ENCODE results near the gene TMEM89.

The TMEM89 gene, protein sequence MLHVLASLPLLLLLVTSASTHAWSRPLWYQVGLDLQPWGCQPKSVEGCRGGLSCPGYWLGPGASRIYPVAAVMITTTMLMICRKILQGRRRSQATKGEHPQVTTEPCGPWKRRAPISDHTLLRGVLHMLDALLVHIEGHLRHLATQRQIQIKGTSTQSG

DNA sequence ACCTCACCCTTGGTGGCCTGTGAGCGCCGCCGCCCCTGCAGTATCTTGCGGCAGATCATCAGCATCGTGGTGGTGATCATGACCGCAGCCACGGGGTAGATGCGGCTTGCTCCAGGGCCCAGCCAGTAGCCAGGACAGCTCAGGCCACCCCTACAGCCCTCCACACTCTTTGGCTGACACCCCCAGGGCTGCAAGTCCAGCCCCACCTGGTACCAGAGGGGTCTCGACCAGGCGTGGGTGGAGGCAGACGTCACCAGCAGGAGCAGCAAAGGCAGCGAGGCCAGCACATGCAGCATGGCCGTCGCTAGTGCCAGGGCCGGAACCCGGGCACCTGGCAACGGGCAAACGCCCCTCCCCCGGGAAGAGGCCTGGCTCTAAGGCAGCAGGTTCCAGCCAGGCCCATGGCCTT lies at the start of gene TMEM89:
TMEM89 (minus strand) TSS at position 309 of the 409 bp plus-strand sequence; CDS start at position 296, 13 bp downstream.
- no peak for DNase-seq (ENCODE audit: low read depth, low spot score)
- no peak within 1 kb of the TSS for H3K27ac ChIP-seq

DNA sequence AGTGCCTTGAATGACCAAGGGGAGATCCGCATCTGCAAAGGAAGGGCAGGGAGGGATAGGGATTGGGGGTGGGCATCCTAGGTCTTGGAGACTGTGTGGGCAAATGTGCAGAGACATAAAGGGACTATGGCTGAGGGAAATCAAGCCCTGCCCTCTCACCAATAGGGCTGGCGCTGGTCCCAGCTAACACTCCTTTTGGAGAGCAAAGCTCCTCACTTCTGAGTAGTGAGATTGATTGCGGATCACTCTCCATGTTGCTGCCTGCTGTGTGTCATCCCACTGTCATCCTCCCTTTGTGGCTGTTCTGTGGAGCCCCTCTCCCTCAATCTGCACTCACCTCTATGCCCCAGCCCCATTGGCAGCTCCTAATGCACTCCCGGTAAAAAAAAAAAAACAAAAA lies 43.4 kb upstream of the TMEM89 start:
- no peak for DNase-seq (ENCODE audit: low read depth, low spot score)
- no peak overlapping the region for H3K27ac ChIP-seq

DNA sequence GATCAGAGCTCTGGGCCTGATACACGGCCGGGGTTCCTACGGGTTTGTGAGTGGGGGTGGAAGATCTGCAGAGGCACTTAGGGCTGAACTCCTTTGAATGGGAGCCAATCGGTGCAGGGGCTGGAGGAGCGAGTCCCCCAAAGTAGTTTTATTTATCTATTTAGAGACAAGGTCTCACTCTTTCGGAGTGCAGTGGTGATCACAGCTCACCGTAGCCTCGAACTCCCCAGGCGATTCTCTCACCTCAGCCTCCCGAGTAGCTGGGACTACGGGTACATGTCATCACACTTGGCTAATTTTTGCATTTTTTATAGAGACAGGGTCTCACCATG lies 42.7 kb upstream of the TMEM89 start:
- peak overlapping the region; percentile 94 for H3K27ac ChIP-seq
- no peak for DNase-seq (ENCODE audit: low read depth, low spot score)

DNA sequence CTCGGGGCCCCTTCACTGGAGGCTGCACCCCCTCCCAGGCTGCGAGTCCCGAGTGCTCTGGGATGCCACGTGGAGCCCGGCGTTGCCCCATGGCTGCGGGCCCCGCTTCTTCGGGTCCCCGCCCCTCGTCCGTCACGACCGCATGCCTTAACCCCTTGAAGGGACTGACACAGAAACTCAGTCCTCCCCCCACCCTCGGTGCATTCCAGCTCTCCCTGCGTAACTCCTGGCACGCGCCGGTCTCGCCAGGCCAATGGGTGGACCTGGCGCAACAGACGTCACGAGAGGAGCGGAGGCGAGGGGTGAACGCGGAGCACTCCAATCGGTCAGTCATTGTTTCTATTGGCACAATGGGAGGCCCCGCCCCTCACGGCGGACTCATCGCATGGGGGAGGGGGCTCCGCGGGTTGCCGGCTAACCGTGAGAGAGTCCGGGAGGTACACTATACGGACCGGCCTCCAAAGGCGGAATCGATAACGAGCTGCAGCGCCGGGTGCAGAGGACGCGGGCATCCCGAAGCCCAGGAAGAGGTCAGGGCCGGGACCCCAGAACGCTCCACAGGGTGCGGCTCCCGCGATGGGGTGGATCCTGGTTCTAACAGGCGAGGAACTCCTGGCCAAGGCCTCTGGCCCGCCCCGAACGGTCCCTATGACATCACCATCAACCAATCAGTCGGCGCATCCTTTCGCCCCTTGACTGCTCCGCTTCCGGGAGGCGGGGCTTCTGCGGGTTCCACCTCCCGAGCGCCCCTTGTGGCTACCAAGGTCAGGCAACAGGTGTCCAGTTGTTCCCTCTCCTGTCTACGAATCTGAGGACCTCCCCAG lies 42.1 kb upstream of the TMEM89 start:
- peak overlapping the region; percentile 94 for H3K27ac ChIP-seq
- DNase-seq (ENCODE audit: low read depth, low spot score) = peak; percentile 96

DNA sequence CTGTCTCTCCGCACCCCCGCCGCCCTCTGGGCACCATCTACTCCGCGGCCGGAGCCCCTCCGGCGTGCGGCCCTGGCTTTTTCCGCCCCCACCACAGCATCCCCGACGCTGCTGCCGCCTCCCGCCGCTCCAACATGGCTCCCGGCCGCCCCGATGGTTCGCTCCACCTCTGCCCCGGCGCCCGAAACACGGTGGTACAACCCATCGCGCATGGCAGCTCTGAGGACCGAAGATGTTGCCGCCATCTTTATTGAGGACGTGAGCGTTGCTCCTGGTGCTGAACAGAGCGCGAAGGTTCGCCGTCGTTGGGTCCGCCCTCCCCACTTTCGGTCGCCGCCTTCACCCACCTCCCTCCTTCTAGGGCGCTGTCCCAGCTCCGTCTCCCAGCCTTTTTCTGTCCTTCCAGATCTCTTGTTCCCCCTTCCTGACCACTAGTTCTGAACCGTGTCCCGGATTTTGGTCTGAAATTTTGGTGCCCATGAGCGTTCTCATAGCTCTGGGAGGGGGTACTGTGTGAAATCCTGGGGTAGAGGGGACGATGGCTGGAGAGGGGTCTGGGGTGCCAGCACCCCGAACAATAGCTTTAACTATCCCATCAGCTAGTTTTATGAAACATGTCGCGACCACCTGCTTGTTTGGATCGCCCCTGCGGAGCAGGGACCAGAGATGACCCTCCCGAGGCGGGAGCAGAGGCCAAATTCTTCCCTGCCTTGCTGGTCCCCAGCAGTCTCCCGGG lies 41.4 kb upstream of the TMEM89 start, which contains the start of gene CELSR3:
CELSR3 (minus strand) TSS at position 134 of the 736 bp plus-strand sequence. CDS start 252 bp downstream, outside the sequence.
- DNase-seq (ENCODE audit: low read depth, low spot score) = peak; percentile 68
- H3K27ac ChIP-seq = peak within 1 kb of the TSS; percentile 94

DNA sequence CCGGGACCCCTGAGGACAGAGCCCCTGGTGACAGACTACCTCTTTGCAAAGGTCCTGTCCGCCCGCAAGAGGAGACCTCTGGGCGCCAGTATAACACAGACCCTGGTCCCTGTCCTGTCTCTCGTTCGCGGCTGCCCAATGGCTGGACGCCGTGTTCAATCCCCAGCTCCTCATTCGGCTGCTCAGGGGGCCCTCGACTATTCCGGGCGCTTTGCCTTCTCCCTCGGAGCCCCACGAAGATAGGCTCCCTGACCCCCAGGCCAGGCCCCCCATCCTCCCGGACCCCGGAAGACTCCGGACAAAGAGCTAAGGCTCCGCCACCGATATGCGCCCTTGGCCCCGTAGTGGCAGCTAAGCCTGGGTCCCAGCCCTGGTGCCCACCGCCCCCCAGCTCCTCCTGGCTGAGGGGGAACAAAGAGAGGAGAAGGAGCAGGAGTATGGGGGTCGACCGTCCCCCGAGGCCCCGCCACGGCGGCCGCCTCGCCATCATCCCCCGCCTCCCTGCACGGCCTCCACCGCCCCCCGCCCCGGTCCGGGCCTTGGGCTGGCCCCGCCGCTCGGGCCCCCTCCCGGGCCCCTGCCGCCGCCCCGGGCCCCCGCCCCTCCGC lies 40.7 kb upstream of the TMEM89 start:
- no peak overlapping the region for H3K27ac ChIP-seq
- no peak for DNase-seq (ENCODE audit: low read depth, low spot score)

DNA sequence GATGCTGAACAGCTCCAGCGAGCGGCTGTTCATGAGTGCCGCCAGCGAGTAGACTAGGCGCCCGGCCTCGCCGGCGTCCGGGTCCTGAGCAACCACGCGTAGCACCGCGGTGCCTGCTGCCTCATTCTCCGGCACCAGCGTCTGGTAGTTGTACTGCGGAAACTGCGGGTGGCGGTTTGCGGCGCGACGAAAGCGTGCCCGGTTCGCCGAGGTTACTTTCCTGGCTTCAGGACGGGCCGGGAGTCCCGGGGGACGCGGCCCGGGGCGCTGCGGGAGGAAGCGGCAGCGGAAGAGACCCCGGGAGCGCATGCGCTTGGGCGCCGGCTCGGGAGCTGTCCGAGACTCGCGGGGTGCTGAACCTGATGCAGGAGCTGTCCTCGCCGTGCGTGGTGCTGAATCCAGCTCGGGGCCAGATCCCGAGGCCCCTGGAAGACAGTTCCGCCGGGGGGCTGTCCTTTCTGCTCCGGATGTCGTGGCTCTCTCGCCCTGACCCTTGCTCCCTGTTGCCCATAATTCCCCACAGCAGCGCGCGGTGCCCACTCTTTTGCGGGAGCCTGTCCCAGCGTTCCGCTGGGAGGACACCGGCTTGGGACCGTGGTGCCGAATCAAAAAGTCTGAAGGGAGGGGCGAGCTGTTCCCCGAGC lies 40.1 kb upstream of the TMEM89 start:
- H3K27ac ChIP-seq = no peak overlapping the region
- DNase-seq (ENCODE audit: low read depth, low spot score) = no peak

DNA sequence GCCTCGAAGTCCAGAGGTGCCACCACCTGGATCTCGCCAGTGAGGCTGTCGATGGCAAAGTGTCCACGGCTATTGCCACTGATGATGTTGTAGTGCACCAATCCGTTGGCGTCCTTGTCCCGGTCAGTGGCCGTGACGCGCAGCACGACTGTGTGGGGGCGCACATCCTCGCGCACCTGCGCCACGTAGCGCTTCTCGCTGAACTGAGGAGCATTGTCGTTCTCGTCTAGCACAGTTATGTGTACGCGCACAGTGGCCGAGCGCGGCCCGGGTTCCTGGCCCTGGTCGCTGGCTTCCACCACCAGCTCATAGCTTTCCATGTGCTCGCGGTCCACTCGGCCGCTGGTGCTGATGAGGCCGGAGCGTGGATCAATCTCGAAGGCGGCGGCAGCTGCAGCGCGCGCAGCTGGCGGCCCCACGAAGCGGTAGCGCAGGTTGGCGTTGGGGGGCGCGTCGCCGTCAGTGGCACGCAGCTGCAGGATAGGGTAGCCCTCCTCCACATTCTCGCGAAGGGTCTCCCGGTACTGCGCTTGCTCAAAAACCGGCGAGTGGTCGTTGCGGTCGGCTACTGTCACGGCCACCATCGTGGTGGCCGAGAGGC lies 39.3 kb upstream of the TMEM89 start:
- no peak overlapping the region for H3K27ac ChIP-seq
- no peak for DNase-seq (ENCODE audit: low read depth, low spot score)

DNA sequence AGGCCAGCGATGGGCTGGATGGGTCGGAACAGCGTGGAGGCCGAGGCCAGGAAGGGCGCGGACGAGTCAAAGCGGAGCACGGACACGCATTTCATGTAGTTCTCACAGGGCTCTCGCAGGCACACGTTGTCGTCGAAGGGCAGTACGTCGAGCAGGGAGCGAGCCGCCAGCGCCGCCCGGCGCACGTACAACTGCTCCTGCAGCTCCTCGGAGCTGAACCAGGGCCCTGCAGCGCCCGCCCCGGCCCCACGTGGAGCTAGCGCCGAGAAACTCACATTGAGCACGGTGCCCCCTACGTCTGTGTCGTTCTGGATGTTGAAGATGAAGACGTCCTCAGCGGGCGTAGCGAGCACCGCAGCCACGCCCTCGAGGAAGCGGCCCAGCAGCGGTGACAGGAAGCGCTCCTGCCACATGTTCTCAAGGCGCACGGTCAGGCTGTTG lies 35.3 kb upstream of the TMEM89 start:
- DNase-seq (ENCODE audit: low read depth, low spot score) = no peak
- H3K27ac ChIP-seq = peak overlapping the region; percentile 35

DNA sequence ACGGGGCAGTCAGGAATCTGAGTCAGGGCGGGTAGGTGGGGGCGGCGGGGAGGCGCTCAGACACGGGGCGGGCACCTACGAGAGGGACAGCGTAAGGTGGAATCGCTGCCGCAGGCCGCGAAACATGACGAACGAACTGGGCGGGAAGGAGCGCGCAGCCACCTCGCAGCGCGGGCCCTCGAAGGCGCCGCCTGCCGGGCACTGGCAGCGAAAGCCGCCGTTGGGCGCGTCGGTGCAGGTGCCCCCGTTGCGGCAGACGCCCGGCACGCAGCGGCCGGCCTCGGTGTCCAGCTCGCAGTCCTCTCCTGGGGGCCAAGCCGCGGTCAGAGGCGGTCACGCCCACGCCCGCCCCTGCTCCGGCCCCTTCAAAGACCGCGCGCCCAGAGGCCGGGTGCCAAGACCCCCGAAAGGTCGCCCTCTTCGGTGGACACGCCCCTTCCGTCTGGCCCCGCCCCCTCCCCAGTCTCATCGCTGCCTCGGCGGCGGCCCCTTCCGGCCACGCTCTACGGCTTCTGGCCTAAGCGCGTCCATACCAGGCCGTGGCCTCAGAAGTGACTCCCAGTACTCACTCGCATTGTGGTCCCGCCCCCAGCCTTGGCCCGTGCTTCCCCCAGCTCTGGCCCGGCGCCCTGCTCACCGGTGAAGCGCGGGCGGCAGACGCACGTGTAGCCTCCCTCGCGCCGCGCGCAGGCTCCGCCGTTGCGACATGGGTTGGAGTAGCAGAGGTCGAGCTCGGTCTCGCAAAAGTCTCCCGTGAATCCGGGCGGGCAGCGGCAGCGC lies 34.7 kb upstream of the TMEM89 start:
- DNase-seq (ENCODE audit: low read depth, low spot score) = no peak
- H3K27ac ChIP-seq = peak overlapping the region; percentile 35

DNA sequence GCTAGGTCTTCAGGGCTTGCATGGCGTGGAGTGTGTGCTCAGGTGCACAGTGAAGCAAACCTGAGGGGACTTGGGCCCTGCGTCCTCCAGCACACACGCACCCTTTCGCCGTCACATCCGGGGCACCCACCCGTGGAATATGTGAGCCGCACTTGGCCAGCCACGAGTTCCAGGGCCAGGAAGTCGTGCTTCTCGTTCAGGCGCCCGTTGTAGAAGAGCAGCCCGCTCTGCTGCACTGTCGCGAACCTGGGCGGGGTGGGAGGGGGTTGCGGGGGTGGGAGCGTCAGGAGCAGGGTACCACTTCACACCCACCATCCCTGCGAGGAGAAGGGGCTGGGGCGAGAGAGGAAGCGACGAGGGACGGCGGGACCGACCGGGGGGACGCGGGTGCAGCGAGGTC lies 34.0 kb upstream of the TMEM89 start:
- no peak for DNase-seq (ENCODE audit: low read depth, low spot score)
- H3K27ac ChIP-seq = peak overlapping the region; percentile 35

DNA sequence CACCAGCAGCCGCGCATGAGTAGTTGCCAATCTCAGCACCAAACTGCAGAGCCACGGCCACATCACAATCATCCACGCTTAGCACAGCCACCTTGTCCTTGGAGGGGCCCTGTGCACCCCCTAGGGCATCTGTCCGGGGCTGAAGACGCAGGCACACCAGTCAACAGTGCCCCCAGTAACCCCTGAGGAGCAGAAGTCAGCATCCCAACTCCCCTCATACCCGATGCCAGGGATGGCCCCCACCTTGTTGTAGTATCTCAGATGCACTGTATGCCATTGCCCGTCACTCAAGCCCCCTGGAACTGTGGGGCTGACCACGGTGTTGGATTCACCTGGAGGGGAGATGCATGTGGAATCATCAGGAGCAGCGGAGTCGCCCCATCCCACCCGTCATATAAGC lies 33.5 kb upstream of the TMEM89 start:
- no peak overlapping the region for H3K27ac ChIP-seq
- DNase-seq (ENCODE audit: low read depth, low spot score) = no peak

DNA sequence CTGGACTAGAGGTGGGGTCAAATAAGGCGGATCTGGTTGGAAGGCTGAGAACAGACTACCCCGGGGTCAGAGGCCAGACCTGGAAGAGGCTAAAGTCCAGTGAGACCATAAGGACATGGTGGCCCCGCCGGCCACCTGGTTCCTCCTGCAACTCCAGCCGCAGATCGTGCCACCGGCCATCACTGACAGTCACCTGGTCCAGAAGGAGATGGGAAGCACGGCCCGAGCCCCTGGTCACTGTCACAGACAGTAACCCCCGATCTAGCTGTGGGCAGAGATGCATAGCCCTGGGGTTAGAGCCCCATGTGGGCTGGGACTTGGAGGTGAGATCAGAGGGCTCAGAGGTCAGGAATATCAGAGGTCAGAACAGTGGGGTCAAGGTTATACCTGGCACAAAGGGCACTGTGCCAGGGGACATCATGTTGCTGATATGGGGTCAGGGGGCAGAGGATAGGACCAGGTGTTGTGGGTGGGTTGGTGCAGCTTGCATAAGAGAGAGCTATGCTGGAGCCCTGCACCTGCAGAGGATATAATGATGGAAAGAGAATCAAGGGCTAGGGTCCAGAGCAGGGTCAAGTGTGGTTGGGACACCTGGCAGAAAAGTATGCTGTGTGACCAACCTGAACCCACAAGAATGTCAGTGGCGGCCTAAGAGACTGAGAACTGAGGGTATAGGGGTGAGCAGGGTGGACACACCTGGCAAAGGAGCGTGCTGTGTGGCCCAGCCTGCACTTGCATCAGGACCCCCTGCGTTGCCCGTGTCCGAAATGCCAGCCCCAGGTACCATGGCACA lies 31.6 kb upstream of the TMEM89 start:
- no peak for DNase-seq (ENCODE audit: low read depth, low spot score)
- H3K27ac ChIP-seq = no peak overlapping the region

DNA sequence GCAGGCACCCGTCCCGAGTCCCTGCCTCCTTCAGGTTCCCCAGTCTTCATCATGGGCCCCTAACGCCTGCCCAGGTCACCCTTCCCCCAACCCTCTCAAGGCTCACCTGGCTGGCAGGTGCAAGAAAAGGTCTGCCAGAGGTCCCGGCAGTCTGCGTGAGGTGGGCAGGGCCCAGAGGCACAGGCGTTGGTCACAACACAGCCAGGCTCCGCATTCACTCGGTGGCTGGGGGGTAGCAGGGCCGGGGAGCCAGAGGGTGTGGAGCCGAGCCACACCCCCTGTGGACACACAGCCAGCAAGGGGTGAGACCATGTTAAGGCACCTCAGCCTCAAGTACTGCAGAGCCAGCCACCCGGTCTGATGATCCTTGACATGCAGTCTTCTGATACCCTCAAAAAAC lies 30.2 kb upstream of the TMEM89 start:
- no peak for DNase-seq (ENCODE audit: low read depth, low spot score)
- no peak overlapping the region for H3K27ac ChIP-seq

DNA sequence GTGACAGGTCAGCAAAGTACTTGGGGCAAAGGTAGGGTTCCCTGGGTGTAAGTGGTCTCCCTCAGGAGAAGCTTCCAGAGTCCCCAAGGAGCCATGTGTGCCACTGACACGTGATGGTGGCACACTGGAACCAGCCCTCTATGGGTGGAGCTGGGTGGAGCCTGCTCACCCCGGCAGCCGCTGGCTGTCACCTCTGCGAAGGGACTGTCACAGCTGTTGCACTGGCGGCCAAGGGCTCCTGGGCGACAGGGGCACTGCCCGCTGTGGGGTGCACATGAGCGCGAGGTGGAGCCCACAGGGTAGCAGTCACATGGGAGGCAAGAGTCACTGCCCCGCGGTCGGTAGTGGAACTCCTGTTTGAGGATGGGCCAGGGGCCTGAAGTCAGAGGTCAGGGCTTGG lies 29.2 kb upstream of the TMEM89 start:
- no peak for DNase-seq (ENCODE audit: low read depth, low spot score)
- no peak overlapping the region for H3K27ac ChIP-seq

DNA sequence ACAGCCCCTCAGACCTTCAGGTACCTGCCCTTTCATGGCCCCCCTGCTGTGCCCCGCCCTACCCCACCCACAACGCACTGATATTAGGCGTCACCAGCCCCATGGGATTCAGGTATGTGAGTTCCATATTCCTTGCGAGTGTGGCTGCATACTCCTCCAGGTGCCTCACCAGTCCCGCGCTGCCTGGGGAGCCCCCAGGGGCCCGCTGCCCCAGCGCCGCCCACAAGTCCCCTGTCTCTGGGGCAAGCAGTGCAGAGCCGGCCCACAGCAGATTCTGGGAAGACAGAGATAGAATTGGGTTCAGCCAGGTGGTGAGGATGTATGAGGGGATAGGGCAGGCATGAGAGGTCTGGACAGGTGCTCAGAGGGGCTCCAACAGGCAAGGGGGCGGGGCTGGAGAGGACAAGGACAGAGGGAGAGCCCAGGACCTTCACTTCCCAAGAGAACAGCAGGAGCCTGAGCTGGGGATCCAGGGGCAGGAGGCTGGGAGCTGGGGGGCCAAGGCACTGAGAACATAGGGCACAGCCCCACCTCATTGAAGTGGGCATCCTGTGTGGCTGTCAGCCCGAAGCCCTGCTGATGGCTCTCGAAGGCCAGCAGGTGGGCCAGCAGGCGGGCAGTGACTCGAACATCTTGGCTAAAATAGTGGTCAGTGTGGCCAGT lies 26.8 kb upstream of the TMEM89 start:
- H3K27ac ChIP-seq = no peak overlapping the region
- no peak for DNase-seq (ENCODE audit: low read depth, low spot score)

DNA sequence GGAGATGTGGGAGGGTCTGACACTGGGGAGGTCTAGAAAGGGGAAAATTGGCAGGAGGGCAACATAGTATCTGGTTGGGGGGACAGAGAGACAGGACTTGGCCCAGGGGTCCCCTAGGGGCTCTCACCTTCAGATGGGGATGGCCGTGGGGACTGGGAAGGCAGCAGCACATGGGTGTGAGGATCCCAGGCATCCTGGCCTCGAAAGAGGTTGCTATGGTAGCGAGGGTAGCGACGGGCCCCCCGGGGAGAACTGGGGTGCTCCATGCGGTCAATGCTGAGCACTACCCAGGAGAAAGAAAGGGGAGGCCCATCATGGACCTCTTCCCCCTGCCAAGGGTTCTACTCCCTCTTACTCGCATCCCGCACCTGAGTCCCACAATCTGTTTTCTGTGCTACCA lies 26.1 kb upstream of the TMEM89 start:
- H3K27ac ChIP-seq = no peak overlapping the region
- no peak for DNase-seq (ENCODE audit: low read depth, low spot score)

All from epithelial cell of prostate (primary cell).